ENCODE measurements around the gene OASL.

OASL gene

DNA sequence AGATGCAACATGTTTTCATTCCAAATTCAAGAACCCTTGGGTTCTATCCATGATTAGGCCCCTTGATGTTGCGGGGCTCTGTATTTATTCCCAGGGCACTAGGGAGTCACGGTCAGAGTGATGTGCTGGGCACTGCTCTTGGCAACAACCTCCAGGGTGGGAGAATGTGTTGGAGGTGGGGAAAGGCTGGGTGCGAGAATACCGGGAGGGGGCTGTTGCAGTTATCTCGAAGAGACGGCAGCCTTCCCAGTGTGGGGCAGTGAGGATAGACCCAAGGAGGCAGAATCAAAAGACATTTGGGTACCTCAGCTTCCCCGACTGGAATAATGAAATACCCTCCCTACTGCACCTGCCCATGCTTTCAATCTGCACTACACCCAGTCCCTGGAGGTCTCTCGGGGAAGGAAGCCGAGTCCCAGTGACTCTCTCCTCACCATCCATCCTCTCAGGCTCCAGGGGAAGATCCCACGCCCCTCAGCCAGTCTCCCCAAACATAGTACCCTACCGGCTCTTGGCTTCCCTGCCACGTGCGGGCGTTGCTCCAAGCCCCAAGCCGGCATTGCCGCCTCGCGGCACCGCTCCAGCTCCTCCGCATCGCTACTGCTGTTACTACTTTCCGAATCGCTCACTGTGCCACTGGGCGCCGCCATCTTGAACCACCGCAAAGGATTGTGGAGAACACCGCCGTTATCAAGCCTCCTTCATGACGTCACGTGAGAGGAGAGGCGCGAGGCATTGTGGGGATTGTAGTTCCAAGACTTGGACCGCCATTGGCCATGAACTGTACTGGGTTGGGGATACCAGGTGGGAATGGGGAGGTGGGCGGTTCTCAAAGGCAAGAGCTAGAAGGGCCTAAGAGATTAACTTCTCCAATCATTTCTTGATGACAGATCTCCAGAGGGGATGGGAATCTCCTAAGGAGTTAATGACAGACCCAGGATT lies 22.9 kb downstream of the OASL start, which contains the start of gene C12orf43:
TSS of gene C12orf43 (minus strand) at position 663 of the 942 bp plus-strand sequence. CDS start at position 650, 13 bp downstream.
- peak; percentile 78 for DNase-seq (ENCODE audit: low read depth)

DNA sequence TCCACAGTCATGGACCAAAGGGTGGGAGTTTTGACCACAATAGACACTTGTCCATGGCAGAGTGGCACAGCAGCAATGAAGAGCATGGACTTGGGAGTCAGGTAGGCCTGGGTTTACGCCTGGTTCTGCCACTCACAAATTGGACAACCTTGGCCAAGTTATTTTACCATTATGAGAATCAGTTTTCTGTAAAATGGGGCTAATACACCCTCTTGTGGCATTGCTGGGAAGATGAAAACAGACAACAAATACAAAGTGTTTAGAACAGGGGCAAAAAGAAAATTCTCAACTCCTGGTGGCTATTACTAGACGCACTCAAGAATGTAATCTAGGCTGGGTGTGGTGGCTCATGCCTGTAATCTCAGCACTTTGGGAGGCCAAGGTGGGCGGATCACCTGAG lies 25.3 kb downstream of the OASL start:
- no peak for DNase-seq (ENCODE audit: low read depth)

GRCh38 chr12:121011820-121012219 lies 27.2 kb downstream of the OASL start:
- no peak for DNase-seq (ENCODE audit: low read depth)

DNA sequence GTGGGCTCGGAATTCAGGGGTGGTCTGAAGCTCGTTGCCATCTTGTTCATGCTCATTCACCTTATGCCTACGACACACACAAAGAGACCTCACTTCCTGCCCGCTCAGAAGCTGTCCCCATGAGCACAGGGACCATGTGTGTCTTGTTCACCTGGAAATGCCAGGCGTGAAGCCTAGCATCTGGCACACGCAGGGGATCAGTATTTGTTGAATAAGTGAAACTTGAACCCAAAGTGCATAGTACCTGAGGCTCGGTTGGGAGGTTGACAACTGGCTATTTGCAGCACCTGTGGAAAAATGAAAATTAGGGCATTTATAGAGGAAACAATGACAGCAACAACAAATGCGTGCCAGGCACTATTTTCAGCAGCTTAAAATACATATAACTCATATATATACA lies 28.2 kb downstream of the OASL start:
- DNase-seq (ENCODE audit: low read depth), result no peak

DNA sequence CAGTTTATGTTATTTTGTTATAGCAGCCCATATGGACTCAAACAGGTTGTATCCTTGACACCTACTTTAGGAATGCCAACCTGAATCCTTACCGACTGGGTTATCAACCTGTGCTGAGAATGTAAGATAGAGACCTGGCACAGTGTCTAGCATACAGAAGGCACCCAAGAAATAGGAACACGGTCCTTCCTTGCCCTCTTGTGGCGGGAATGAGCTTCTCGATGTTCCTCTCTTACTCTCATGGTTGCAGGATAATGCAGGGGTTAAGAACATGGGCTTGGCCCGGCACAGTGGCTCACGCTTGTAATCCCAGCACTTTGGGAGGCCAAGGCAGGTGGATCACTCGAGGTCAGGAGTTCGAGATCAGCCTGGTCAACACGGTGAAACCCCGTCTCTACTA lies 29.3 kb downstream of the OASL start:
- no peak for DNase-seq (ENCODE audit: low read depth)

GRCh38 chr12:121008347-121009098 lies 30.5 kb downstream of the OASL start:
- DNase-seq (ENCODE audit: low read depth), result no peak

GRCh38 chr12:121005346-121005815 lies 33.7 kb downstream of the OASL start:
- DNase-seq (ENCODE audit: low read depth), result no peak

- no peak for DNase-seq (ENCODE audit: low read depth)
These were observed 34.7 kb downstream of the OASL start for GRCh38 chr12:121004253-121004815.

GRCh38 chr12:121003650-121004049 lies 35.4 kb downstream of the OASL start:
- no peak for DNase-seq (ENCODE audit: low read depth)

DNA sequence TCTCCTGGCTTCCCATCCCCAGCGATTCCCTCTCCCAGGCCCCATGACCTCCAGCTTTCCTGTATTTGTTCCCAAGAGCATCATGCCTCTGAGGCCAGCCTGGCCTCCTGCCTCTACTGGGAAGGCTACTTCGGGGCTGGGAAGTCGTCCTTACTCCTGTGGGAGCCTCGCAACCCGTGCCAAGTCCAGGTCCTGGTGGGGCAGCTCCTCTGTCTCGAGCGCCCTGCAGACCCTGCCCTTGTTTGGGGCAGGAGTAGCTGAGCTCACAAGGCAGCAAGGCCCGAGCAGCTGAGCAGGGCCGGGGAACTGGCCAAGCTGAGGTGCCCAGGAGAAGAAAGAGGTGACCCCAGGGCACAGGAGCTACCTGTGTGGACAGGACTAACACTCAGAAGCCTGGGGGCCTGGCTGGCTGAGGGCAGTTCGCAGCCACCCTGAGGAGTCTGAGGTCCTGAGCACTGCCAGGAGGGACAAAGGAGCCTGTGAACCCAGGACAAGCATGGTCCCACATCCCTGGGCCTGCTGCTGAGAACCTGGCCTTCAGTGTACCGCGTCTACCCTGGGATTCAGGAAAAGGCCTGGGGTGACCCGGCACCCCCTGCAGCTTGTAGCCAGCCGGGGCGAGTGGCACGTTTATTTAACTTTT lies 37.1 kb downstream of the OASL start:
- no peak for DNase-seq (ENCODE audit: low read depth)

DNA sequence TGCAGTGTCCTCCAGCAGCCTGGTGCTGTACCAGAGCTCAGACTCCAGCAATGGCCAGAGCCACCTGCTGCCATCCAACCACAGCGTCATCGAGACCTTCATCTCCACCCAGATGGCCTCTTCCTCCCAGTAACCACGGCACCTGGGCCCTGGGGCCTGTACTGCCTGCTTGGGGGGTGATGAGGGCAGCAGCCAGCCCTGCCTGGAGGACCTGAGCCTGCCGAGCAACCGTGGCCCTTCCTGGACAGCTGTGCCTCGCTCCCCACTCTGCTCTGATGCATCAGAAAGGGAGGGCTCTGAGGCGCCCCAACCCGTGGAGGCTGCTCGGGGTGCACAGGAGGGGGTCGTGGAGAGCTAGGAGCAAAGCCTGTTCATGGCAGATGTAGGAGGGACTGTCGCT lies 38.0 kb downstream of the OASL start:
- DNase-seq (ENCODE audit: low read depth), result no peak

DNA sequence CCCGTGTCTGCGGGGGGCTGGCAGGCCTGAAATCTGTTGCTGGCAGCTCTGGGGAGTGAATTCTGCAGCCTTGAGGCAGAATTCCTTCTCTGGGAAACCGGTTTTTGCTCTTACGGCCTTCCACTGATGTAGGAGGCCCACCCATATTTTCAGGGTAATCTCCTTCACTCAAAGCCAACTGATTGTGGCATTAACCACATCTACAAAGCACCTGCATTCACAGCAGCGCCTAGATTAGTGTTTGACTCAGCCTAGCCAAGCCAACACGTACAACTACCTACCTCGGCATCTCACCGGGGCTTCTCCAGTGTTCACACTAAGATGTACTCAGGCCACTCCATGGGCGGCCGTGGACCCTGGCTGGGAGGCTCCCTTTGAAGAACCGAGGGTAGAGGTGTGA lies 38.5 kb downstream of the OASL start:
- DNase-seq (ENCODE audit: low read depth), result no peak

DNA sequence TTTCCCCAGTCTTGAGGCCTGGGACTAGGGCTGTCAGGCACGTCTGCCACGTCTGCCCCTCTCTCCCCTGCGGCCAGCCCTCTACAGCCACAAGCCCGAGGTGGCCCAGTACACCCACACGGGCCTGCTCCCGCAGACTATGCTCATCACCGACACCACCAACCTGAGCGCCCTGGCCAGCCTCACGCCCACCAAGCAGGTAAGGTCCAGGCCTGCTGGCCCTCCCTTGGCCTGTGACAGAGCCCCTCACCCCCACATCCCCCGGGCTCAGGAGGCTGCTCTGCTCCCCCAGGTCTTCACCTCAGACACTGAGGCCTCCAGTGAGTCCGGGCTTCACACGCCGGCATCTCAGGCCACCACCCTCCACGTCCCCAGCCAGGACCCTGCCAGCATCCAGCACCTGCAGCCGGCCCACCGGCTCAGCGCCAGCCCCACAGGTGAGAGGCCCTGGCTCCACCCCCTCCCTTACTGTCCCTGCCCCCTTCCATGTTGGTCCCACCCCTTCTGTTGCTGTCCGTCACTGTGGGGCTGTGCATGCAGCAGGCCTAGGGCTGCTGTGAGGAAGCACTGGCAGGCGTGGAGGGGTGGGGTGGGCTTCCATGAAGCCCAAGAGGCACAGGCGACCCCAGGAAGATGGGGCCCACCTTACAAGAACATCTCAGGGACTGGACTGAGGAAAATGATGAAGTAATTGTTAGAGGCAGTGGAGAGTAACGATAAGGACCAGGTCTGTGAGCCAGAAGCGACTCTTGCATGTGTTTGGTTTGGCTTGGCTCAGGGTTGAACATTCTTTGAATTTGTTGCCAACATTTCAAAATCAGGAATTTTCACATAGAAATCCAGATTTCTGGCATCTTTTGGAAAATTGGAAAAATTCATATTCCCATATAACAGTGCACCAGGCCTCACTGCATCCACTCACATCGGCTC lies 39.6 kb downstream of the OASL start:
- DNase-seq (ENCODE audit: low read depth), result no peak

DNA sequence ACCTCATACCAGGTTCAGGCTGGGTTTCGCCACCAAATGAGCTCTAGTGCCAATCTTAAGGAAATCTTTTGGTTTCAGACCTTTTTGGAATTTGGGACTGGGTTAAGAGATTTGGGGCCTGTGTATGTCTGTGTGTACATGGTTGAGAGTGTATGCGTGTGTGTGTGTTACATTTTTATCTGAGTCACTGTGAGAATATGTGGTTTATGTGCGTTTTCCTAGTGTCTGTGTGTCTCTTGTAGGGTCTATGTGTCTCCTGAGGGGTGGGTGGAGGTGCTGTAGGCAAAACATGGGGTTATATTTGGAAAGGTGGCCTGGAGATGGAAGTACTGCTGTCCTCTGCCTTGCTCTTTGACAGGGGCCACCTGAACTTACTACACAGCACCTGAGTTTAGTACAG lies 40.6 kb downstream of the OASL start:
- DNase-seq (ENCODE audit: low read depth), result no peak

- no peak for DNase-seq (ENCODE audit: low read depth)
These were observed 41.6 kb downstream of the OASL start for GRCh38 chr12:120997448-120997847.

- no peak for DNase-seq (ENCODE audit: low read depth)
These were observed 42.8 kb downstream of the OASL start for GRCh38 chr12:120996133-120996746.

DNA sequence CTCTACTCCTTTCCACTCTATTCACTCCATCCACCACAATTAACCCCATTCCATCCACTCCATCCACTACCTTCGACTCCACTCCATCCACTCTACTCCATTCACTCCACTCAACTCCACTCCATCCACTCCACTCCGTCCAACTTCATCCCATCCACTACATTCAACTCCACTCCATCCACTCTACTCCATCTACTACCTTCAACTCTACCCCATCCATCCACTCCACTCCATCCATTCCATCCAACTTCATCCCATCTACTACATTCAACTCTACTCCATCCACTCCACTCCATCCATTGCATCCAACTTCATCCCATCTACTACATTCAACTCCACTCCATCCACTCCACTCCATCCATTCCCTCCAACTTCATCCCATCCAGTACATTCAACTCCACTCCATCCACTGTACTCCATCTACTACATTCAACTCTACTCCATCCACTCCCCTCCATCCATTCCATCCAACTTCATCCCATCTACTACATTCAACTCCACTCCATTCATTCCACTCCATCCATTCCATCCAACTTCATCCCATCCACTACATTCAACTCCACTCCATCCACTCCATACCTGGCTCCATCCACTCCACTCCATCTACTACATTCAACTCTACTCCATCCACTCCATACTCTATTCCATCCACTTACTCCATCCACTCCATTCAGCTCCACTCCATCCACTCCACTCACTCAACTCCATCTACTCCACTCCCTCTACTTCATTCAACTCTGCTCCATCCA lies 44.3 kb downstream of the OASL start:
- no peak for DNase-seq (ENCODE audit: low read depth)

DNA sequence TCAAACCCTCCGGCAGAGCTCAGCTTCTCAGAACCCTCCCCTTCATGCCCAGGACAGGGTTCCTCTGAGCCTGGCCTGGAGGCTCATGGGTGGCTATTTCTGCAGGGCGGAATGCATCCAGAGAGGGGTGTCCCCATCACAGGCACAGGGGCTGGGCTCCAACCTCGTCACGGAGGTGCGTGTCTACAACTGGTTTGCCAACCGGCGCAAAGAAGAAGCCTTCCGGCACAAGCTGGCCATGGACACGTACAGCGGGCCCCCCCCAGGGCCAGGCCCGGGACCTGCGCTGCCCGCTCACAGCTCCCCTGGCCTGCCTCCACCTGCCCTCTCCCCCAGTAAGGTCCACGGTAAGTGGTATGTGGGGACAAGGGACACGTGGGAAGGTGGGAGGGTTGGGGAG lies 45.0 kb downstream of the OASL start:
- no peak for DNase-seq (ENCODE audit: low read depth)

- no peak for DNase-seq (ENCODE audit: low read depth)
These were observed 45.5 kb downstream of the OASL start for GRCh38 chr12:120993496-120993895.

GRCh38 chr12:120992989-120993388 lies 46.1 kb downstream of the OASL start:
- no peak for DNase-seq (ENCODE audit: low read depth)
